Epidermal melanocyte (primary cell): ENCODE measurements around the gene SOAT2.
A peak's percentile ranks its signal among the peaks of the same experiment; 100 is the strongest.

Experiments
- DNase-seq: peaks from one replicate; pipeline ENCODE4 v3.0.0; 2011; ENCODE audit warnings: low spot score; ENCODE audit not compliant: insufficient read length

The SOAT2 gene

DNA sequence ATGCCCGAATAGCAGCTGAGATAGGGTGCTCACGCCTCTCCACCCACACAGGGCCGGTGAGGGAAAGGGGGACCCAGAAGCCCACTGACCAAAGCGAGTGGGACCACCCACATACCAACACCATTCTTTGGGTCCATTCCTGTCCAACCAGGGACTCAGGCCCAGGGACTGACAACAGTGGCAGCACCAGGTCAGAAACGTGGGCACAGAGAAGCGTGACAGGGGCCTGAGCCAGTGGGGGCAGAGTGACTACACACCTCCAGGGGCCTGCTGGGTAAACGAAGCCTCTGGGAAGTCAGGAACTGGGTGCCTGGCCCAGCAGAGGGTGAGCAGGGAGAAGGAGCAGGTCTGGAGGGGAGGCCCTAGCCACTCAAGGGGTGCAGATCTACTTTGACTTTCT is 37.8 kb upstream of the SOAT2 start:
- DNase-seq, result no peak

DNA sequence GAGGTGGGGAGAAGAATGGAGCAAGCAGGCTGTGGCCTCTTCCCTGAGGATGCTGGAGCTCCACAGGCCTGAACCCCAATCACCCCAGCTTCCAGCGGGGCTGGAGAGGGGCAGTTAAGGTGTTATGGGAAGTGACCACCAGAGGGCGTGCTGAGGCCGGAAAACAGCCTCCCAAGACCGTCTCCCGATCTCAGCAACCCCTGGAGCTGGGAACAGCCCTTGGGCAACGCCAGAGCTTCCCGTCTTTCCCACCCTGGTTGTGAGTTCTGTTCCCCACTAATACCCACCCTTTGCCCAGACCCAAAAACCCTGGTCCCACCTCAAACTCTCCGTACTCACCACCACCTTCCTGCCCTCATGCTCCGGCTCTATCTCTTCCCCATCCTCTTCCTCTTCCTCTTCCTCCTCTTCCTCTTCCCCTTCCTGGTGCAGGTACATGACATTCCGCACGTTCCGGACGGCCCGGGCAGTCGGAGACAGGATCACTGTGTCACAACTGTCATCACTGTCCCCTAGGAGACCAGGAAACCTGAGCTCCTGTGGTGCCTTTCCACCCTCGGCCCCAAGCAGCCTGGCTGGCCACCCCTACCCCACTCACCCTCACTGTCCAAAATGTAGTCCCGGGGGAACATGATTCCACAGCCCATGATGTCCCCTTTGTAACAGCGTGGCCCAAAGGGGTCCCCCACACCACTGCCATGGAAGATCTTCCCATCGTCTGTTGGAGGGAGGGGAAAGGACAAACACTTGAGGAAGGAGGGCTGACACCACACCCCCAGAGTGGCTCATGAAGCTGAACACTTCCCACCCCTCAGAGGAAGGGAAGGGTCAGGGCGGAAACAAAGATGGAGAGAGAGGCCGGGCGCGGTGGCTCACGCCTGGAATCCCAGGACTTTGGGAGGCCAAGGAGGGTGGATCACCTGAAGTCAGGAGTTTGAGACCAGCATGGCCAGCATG is 37.0 kb upstream of the SOAT2 start:
- peak; percentile 97 for DNase-seq

DNA sequence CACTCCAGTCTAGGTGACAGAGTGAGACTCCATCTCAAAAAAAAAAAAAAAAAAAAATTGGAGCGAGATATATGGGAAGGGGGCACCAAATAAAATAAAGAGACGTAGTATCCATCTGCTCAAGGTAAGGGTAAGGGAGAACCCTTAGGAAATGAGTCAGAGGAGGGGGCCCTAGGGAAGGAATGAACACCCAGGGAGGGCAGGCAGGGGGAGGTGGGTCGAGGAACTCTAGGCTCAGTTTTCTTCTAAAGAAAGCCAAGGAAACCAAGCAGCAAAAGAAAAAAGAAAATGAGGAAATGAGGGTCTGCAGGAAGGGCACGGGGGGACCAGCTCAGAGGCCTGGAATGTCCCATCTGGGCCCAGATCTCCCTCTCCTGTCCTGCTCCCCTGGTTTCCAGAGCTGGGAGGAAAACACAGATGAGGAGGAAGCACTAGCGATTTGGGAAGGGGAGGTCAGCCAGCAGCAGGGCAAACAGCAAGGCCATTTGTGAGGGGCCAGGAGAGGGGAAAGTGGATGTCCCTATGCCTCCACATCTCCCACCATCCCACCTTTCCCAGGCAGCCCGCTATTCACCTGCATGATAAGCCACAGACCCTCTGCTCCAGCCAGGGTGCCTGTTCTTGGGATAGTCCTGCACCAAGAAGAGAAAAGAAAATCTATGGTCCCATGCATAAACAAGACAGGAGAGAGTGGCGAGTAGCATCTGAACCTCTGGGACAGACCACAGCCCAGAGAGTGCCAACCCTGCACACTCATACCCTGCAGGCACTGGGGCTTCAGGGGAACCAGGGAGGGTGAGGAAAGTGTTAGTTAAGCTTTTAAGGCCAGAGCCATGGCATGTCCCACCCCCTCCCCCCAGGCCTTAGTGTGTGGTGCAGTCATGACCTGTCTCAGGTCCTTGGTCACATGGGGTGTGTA is 36.0 kb upstream of the SOAT2 start:
- DNase-seq, result peak; percentile 15

GRCh38 chr12:53067993-53068770 is 35.1 kb upstream of the SOAT2 start:
- DNase-seq, result peak; percentile 13

GRCh38 chr12:53068811-53069585 is 34.3 kb upstream of the SOAT2 start:
- DNase-seq, result peak; percentile 10

GRCh38 chr12:53069621-53070410 is 33.5 kb upstream of the SOAT2 start:
- DNase-seq, result no peak

GRCh38 chr12:53070877-53071492 is 32.3 kb upstream of the SOAT2 start:
- DNase-seq, result no peak

DNA sequence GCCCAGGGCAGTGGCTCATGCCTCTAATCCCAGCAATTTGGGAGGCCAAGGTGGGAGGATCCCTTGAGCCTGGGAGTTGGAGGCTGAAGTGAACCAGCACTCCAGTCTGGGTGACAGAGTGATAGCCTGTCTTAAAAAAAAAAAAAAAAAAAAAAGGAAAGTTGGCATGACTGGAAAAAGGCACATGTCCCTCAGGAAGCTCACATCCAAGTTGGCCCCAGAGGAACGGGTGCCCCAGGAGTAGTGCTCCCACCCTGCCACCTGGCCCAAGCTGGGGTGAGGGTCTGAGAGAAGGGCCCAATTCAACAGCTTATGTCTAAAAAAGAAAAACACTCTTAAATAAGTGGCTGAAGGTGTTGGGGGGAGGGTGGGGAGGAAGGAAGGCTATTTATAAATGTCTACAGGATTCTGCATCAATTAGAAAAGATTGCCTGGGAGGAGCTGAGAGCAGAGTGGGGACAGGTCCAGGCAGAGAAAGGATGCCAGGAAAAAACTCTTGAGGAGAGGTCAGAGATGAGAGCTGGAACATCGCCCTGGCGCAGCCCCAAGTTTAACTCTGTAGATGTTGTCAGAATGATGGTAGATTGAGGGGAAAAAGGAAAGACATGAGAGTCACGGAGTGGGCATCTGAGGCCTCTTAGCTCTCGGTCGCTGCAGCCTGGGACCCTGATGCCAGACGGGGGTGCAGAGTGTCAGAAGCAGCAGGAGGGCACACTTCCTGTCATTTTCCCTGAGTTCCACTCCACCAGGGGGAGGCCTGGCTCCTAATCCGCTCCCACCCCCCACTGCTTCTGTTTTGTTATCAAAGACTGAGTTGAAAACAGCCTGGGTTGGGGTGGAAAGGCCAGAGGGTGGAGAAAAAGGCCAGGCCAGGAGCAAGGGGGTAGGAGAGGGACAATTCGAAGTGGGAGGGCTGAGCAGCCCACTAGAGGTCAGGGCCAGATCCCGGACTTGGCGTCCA is 31.4 kb upstream of the SOAT2 start:
- DNase-seq, result no peak

DNA sequence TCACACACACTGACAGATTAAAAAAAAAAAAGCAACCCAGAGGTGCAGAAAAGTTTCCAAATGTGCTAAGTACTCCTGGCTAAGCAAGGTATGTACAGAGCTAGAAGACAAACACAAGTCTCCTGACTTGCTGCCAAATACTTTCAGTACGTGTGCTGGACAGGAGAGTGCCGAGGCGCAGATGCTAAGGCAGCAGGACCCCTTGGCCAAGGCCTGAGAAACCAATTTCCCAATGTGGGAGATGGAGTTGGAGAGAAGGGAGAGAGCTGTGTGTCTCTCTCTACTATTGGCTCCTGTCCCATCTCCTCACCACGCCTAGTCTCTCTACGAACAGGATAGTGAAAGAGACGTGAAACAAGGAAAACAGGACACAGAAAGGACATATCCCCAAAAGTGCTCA is 29.4 kb upstream of the SOAT2 start:
- DNase-seq, result no peak

- no peak for DNase-seq
Measured at GRCh38 chr12:53074283-53074998, 28.8 kb upstream of the SOAT2 start.

GRCh38 chr12:53074999-53075370 is 28.3 kb upstream of the SOAT2 start:
- DNase-seq, result no peak

DNA sequence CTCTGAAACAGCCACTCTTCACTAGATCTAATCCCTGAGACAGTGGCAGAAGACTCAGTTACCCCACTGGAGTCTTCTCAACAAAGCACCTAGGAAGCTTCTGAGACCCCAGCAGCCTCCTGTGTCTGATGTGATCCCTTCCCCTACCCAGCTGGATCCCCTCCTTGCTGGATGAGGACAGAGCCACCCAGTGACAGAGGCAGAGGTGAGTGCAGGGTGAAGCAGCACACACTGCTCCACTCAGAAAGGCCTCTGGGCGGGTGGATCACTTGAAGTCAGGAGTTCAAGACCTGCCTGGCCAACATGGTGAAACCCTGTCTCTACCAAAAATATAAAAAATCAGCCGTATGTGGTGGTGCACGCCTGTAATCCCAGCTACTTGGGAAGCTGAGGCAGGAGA is 26.8 kb upstream of the SOAT2 start:
- peak; percentile 1 for DNase-seq

- no peak for DNase-seq
Measured at GRCh38 chr12:53077030-53077429, 26.3 kb upstream of the SOAT2 start.

GRCh38 chr12:53078425-53079225 is 24.7 kb upstream of the SOAT2 start:
- peak; percentile 8 for DNase-seq

- DNase-seq, result peak; percentile 99
Measured at GRCh38 chr12:53079226-53080117, 23.8 kb upstream of the SOAT2 start, which contains the start of gene SPRYD3. TSS of gene SPRYD3 (minus strand) at chr12:53079390. CDS start at chr12:53079333, 57 bp downstream.
